Measurements from ENCODE around the gene VAMP4. TPM values are rescaled to one million over a fixed set of nuclear protein-coding genes. Genes with fewer than 3 reads are reported as not detected.
A peak's percentile ranks its signal among the peaks of the same experiment; 100 is the strongest.

Gene VAMP4
- total and polyA plus RNA-seq, 7 donors, result 5.7 to 16.9 (median 13.0) TPM

GRCh38 chr1:171652234-171652822, 89.5 kb downstream of the VAMP4 start, which contains the start of gene MYOC:
TSS of gene MYOC (minus strand) at chr1:171652688. CDS start at chr1:171652611, 77 bp downstream.
- Histone ChIP-seq H3K36me3 (no peaks in the 10 kb centered on the region), H3K4me3 (no peak within 1 kb of the TSS), H3K9me3 (no peaks in the 10 kb centered on the region), H3K4me1 (peaks cover 0 to 41% (median 40%) of the 10 kb centered on the region in 4 donors), H3K27ac (peak within 1 kb of the TSS; percentile 70 to 88 (median 76)), H3K27me3 (no peaks in the 10 kb centered on the region)
- intact Hi-C loops (cut with DNase I), result no loop called here
- peak; percentile 56 for DNase-seq
- 73 to 78% methylated on average over 8 of the region's 8 CpGs for WGBS, 2 donors
- no peak for TF ChIP-seq EP300 (IDR thresholded peaks at IDR 0.05)

Small RNA genes lying within 50 kb of the gene (small RNA-seq; reads per million reads assigned to genes)
- gene RF00601, result 0 reads per million in 3 donors

Other genes with a start within 250 kb of the VAMP4 start
- not detected for gene MYOCOS, start 119.8 kb downstream of the VAMP4 start, total RNA-seq
- gene MYOCOS, start 119.8 kb downstream of the VAMP4 start, polyA plus RNA-seq, result not detected
- 10 to 100 TPM in 2 of 4 donors, 1 to 10 TPM in 2; 6.5 to 31.0 (median 9.5) TPM for gene MYOC, start 89.4 kb downstream of the VAMP4 start, total RNA-seq
- gene MYOC, start 89.4 kb downstream of the VAMP4 start, polyA plus RNA-seq, result 1 to 10 TPM in 1 of 3 donors, under 1 TPM in 1, not detected in 1; 0.50 to 1.2 TPM
- gene METTL13, start 39.6 kb upstream of the VAMP4 start, total RNA-seq, result 10 to 100 TPM in 3 of 4 donors, 1 to 10 TPM in 1; 8.4 to 21.8 (median 17.0) TPM
- 10 to 100 TPM; 12.0 to 29.3 (median 12.6) TPM for gene METTL13, start 39.6 kb upstream of the VAMP4 start, polyA plus RNA-seq
- 10 to 100 TPM in 1 of 4 donors, 1 to 10 TPM in 3; 3.9 to 13.3 (median 5.7) TPM for gene DNM3, start 99.4 kb upstream of the VAMP4 start, total RNA-seq
- gene DNM3, start 99.4 kb upstream of the VAMP4 start, polyA plus RNA-seq, result 1 to 10 TPM in 1 of 3 donors, under 1 TPM in 2; 0.60 to 1.3 (median 0.92) TPM